A673 (cell line): Measurements from ENCODE around the gene ARFGEF2. TPM values are rescaled to one million over a fixed set of nuclear protein-coding genes. Genes with fewer than 3 reads are reported as not detected.

Experiments
- BruUV-seq: library from RNA; stranded (reverse); fragments of 400-500 nt; replicated peaks from 2 replicates; lab custom pipeline; 2021; lab: Mats Ljungman, UMichigan
- CTCF ChIA-PET: fragments of 300-600 bp; sonication (Branson Sonifier 250); formaldehyde crosslinking; loops from one replicate; lab custom pipeline; 2022; ENCODE audit warnings: antibody characterized with exemption; lab: Charles Lee
- POLR2A ChIA-PET: fragments of 300-600 bp; sonication (Branson Sonifier 250); formaldehyde crosslinking; loops from one replicate; lab custom pipeline; 2022; ENCODE audit warnings: antibody characterized with exemption; ENCODE audit not compliant: low non-redundant PET; lab: Charles Lee
- DNase-seq: peaks from one replicate; pipeline ENCODE4 v3.0.0-alpha.2; 2015; ENCODE audit warnings: low spot score
- H3K27ac ChIP-seq: fragments of 200-600 bp; sonication (generic); 2 replicates; pipeline ENCODE4 v1.5.1; 2016; ENCODE audit warnings: mixed run types, low read depth, mild to moderate bottlenecking, mixed read lengths, antibody characterized with exemption, low read length; ENCODE audit not compliant: poor library complexity, severe bottlenecking
- H3K27me3 ChIP-seq: fragments of 200-600 bp; sonication (generic); replicated peaks from 2 replicates; pipeline ENCODE4 v1.6.1; 2017; ENCODE audit warnings: mixed run types, low read depth, mild to moderate bottlenecking, mixed read lengths, antibody characterized with exemption, low read length; ENCODE audit not compliant: insufficient read depth, poor library complexity
- H3K36me3 ChIP-seq: fragments of 200-600 bp; sonication (generic); 2 replicates; pipeline ENCODE4 v1.6.1; 2016; ENCODE audit warnings: mixed run types, mild to moderate bottlenecking, mixed read lengths, antibody characterized with exemption, low read length; ENCODE audit not compliant: insufficient read depth, poor library complexity, severe bottlenecking
- H3K4me1 ChIP-seq: fragments of 200-600 bp; sonication (generic); 2 replicates; pipeline ENCODE4 v1.6.1; 2017; ENCODE audit warnings: mixed run types, mild to moderate bottlenecking, mixed read lengths, antibody characterized with exemption, low read length; ENCODE audit not compliant: insufficient read depth, poor library complexity, severe bottlenecking
- H3K4me3 ChIP-seq: fragments of 200-600 bp; sonication (generic); 2 replicates; pipeline ENCODE4 v1.5.1; 2016; ENCODE audit warnings: low read depth, mixed run types, mild to moderate bottlenecking, mixed read lengths, low read length; ENCODE audit not compliant: poor library complexity, severe bottlenecking
- H3K9me3 ChIP-seq: fragments of 200-600 bp; sonication (generic); 2 replicates; pipeline ENCODE4 v1.6.1; 2016; ENCODE audit warnings: mixed run types, low read depth, mild to moderate bottlenecking, mixed read lengths, antibody characterized with exemption, low read length; ENCODE audit not compliant: poor library complexity, severe bottlenecking
- EZH2 ChIP-seq: fragments of 200-600 bp; sonication (generic); IDR thresholded peaks from 2 replicates; pipeline ENCODE4 v1.6.1; 2017; ENCODE audit warnings: borderline replicate concordance, low read depth, mild to moderate bottlenecking, mixed read lengths, antibody characterized with exemption, low read length; ENCODE audit not compliant: poor library complexity, severe bottlenecking
- intact Hi-C: fragments of 100-400 bp; cut with micrococcal nuclease; formaldehyde crosslinking; loops from one replicate; pipeline ENCODE4 v1.10.0; 2022; ENCODE audit not compliant: unreplicated experiment
- total RNA-seq: library from RNA; stranded (reverse); gene quantifications from 2 replicates; pipeline ENCODE4 v1.2.3, GENCODE V29; 2021
- TF ChIP-seq, protein P1 (sequence below): fragments of 300-800, 200-600 bp; sonication (generic); conservative IDR thresholded peaks from 2 replicates; pipeline ENCODE4 v1.5.1; 2017; ENCODE audit warnings: low read depth, mild to moderate bottlenecking, antibody characterized with exemption, low read length, moderate library complexity, mixed read lengths

ARFGEF2 gene
- total RNA-seq, 1 experiment from 2014 or later, result 26.1 TPM

DNA sequence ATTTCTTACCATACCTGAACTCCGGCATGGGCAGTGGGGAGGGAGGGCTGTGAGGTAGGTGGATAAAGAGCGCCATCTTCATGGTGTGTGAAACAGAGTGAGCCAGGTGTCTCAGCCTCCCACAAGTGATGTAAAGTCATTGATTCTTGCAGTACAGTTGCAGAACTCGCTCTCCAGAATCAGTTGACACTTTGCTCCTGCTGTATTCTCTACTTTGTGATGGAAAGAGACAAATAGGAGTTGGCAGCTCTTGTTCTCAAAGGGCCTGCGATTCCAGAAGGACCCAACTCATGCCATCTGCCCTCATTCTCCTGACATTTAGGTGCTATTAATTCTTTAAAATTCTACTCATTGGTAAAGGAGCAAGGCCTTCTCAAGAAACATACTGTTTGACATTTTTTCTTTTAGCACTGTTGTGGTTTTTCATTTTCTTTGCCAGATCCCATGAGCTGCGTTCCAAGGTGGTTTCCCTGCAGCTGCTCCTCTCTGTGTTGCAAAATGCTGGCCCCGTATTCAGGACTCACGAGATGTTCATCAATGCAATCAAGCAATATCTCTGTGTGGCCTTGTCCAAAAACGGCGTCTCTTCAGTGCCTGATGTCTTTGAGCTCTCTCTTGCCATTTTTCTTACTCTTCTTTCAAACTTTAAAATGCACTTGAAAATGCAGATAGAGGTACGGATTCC, 49.3 kb downstream of the ARFGEF2 start:
- no peaks in the 10 kb centered on the region for H3K9me3 ChIP-seq

GRCh38 chr20:48971956-48972355, 50.4 kb downstream of the ARFGEF2 start:
- no peaks in the 10 kb centered on the region for H3K4me1 ChIP-seq
- BruUV-seq, result no TSS peak
- H3K36me3 ChIP-seq, result peaks cover 25% of the 10 kb centered on the region
- H3K4me3 ChIP-seq, result no peak overlapping the region
- no peak for DNase-seq
- H3K9me3 ChIP-seq, result no peaks in the 10 kb centered on the region
- intact Hi-C loops, result no loop called here
- POLR2A ChIA-PET, result no interaction called here
- TF ChIP-seq, protein P1, sequence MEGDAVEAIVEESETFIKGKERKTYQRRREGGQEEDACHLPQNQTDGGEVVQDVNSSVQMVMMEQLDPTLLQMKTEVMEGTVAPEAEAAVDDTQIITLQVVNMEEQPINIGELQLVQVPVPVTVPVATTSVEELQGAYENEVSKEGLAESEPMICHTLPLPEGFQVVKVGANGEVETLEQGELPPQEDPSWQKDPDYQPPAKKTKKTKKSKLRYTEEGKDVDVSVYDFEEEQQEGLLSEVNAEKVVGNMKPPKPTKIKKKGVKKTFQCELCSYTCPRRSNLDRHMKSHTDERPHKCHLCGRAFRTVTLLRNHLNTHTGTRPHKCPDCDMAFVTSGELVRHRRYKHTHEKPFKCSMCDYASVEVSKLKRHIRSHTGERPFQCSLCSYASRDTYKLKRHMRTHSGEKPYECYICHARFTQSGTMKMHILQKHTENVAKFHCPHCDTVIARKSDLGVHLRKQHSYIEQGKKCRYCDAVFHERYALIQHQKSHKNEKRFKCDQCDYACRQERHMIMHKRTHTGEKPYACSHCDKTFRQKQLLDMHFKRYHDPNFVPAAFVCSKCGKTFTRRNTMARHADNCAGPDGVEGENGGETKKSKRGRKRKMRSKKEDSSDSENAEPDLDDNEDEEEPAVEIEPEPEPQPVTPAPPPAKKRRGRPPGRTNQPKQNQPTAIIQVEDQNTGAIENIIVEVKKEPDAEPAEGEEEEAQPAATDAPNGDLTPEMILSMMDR, result no peak
- TF ChIP-seq EZH2, result no peak
- CTCF ChIA-PET, result no interaction called here
- no peaks in the 10 kb centered on the region for H3K27me3 ChIP-seq
- no peak overlapping the region for H3K27ac ChIP-seq

More for the DNA sequence above, 49.3 kb downstream of the ARFGEF2 start:
- Histone ChIP-seq H3K36me3 (peaks cover 31% of the 10 kb centered on the region), H3K4me1 (no peaks in the 10 kb centered on the region), H3K4me3 (no peak overlapping the region), H3K27me3 (no peaks in the 10 kb centered on the region), H3K27ac (no peak overlapping the region)
- TF ChIP-seq EZH2, result no peak
- TF ChIP-seq, protein P1, result no peak
- POLR2A ChIA-PET, result no interaction called here
- no peak for DNase-seq
- intact Hi-C loops, result no loop called here
- BruUV-seq, result no TSS peak
- CTCF ChIA-PET, result no interaction called here

DNA sequence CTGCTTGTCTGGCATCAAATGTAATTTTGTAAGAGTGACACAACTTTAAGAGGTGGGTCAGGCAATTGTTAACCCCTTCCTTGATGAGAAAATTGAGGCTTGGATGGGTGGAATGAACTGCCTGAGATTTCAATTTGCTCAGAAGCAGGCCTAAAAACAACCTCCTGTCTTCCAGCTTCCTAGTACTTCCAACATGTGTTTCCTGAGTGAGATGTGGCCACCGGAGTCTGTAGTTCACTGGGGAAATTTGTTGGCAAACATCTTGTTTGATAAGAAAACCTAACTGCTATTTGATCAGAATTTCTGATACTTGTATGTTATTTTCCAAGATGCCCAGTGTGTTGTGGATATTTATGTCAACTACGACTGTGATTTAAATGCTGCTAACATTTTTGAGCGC, 51.3 kb downstream of the ARFGEF2 start:
- CTCF ChIA-PET, result no interaction called here
- peaks cover 25% of the 10 kb centered on the region for H3K36me3 ChIP-seq

More for the DNA sequence above, 51.3 kb downstream of the ARFGEF2 start:
- H3K4me3 ChIP-seq, result no peak overlapping the region
- POLR2A ChIA-PET, result no interaction called here
- no peaks in the 10 kb centered on the region for H3K9me3 ChIP-seq
- no peaks in the 10 kb centered on the region for H3K27me3 ChIP-seq
- no TSS peak for BruUV-seq
- DNase-seq, result no peak
- intact Hi-C loops, result no loop called here
- no peak for TF ChIP-seq EZH2
- TF ChIP-seq, protein P1, result no peak
- H3K4me1 ChIP-seq, result no peaks in the 10 kb centered on the region
- peak overlapping the region; percentile 45 for H3K27ac ChIP-seq
